ENCODE data around the gene MLF2. TPM values are rescaled to one million over a fixed set of nuclear protein-coding genes. Genes with fewer than 3 reads are reported as not detected.

Gene MLF2
- polyA plus RNA-seq, 1 donor from 2014 or later: 134 TPM

DNA sequence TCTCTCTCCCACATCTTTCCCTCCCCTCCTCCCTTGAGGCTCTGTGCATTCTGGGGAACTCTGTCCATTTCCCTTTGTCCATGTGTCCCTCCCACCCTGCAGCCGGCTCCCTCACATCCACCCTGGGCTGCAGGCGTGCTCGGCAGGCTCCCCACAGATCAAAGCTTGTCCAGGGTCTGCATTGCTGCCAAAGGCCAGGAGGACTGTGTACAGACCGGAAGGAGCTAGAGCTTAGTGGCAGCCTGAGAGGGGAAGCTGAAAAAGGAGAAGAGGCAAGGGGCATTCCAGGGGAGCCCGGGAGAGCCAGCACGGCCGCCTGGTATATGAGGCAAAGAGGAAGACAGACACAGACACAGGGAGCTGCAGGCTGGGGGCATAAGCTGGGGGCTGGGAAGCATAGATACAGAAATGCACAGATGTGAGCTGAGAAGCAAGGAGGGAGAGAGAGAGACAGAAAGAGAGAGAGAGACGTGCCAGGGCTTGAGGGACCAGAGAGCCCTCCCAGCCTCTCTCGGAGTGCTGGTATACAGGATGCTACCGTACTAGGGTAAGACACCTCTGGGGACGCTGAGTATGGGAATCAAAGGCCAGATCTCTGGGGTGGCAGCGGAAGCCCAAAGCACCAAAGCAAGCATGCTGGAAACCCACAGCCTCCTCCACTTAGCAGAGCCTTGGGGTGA lies 39.7 kb upstream of the MLF2 start:
- H3K9ac ChIP-seq (ENCODE audit: low read length): peak overlapping the region; percentile 44
- peak overlapping the region; percentile 72 for H2AFZ ChIP-seq (ENCODE audit: low read depth, low read length)
- H3K4me3 ChIP-seq (ENCODE audit: low read length): no peak overlapping the region
- H3K9me3 ChIP-seq (ENCODE audit: low read length): no peaks in the 10 kb centered on the region
- H4K20me1 ChIP-seq (ENCODE audit: insufficient read depth): no peaks in the 10 kb centered on the region
- H3K79me2 ChIP-seq (replicated peaks; ENCODE audit: insufficient read depth, low read length): no peaks in the 10 kb centered on the region
- no peak for TF ChIP-seq CTCF (IDR thresholded peaks at IDR 0.05; ENCODE audit: poor library complexity, severe bottlenecking)
- no peak for TF ChIP-seq RAD21 (conservative IDR thresholded peaks at IDR 0.05)
- TF ChIP-seq EZH2 (IDR thresholded peaks at IDR 0.05; ENCODE audit: borderline replicate concordance, insufficient read depth, low read length, poor library complexity, severe bottlenecking): no peak
- TF ChIP-seq EP300 (conservative IDR thresholded peaks at IDR 0.05; ENCODE audit: poor library complexity, severe bottlenecking): no peak
- no peak for TF ChIP-seq POLR2AphosphoS5 (IDR thresholded peaks at IDR 0.05)
- TF ChIP-seq, protein P1, sequence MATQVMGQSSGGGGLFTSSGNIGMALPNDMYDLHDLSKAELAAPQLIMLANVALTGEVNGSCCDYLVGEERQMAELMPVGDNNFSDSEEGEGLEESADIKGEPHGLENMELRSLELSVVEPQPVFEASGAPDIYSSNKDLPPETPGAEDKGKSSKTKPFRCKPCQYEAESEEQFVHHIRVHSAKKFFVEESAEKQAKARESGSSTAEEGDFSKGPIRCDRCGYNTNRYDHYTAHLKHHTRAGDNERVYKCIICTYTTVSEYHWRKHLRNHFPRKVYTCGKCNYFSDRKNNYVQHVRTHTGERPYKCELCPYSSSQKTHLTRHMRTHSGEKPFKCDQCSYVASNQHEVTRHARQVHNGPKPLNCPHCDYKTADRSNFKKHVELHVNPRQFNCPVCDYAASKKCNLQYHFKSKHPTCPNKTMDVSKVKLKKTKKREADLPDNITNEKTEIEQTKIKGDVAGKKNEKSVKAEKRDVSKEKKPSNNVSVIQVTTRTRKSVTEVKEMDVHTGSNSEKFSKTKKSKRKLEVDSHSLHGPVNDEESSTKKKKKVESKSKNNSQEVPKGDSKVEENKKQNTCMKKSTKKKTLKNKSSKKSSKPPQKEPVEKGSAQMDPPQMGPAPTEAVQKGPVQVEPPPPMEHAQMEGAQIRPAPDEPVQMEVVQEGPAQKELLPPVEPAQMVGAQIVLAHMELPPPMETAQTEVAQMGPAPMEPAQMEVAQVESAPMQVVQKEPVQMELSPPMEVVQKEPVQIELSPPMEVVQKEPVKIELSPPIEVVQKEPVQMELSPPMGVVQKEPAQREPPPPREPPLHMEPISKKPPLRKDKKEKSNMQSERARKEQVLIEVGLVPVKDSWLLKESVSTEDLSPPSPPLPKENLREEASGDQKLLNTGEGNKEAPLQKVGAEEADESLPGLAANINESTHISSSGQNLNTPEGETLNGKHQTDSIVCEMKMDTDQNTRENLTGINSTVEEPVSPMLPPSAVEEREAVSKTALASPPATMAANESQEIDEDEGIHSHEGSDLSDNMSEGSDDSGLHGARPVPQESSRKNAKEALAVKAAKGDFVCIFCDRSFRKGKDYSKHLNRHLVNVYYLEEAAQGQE (IDR thresholded peaks at IDR 0.05; ENCODE audit: borderline replicate concordance): no peak
- TF ChIP-seq SMC3 (conservative IDR thresholded peaks at IDR 0.05; ENCODE audit: poor library complexity): no peak
- TF ChIP-seq MXI1 (conservative IDR thresholded peaks at IDR 0.05; ENCODE audit: poor library complexity, severe bottlenecking): no peak
- no peak for TF ChIP-seq TAF1 (IDR thresholded peaks at IDR 0.05; ENCODE audit: low read depth)
- peak overlapping the region; percentile 29 for H3K27ac ChIP-seq (ENCODE audit: low read length)
- no peak overlapping the region for H3K4me2 ChIP-seq (ENCODE audit: low read length)
- no peaks in the 10 kb centered on the region for H3K27me3 ChIP-seq (ENCODE audit: insufficient read depth, low read depth, low read length)
- no peaks in the 10 kb centered on the region for H3K9me2 ChIP-seq (ENCODE audit: insufficient read depth, low read length)
- no peaks in the 10 kb centered on the region for H3F3A ChIP-seq (ENCODE audit: insufficient read depth, low read length, poor library complexity, severe bottlenecking)
- no peaks in the 10 kb centered on the region for H3K36me3 ChIP-seq (ENCODE audit: insufficient read depth, low read length)

DNA sequence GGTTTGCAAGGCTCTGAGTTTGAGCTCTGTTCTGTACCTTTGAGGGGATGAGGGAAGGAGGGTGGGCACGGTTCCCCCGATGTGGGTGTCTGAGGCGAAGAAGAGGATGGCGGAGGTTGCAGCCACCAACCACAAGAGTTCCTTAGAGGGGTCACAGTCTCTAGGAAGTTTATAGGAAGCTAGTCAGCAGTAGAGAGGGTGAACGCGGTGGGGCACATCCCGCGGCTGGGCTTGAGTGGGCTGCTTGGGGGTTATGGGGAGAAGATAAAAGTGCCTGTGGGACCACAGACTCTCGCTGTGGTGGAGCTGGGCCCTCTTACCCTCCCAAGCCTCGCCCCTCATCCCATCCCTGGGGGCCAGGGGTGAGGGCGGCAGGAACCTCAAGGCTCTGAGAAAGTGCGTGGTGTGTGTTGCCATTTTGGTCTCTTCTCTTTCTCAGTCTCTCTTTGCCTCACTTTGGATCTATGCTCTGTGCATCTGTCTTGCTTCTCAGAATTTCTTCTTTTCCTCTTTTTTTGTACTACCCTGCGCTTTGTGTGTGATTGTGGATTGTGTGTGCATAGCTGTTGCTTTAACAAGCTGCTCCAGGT lies 39.1 kb upstream of the MLF2 start:
- peak overlapping the region; percentile 44 for H3K9ac ChIP-seq (ENCODE audit: low read length)
- H3K79me2 ChIP-seq (replicated peaks; ENCODE audit: insufficient read depth, low read length): no peaks in the 10 kb centered on the region
- H3K4me3 ChIP-seq (ENCODE audit: low read length): no peak overlapping the region
- H3K9me2 ChIP-seq (ENCODE audit: insufficient read depth, low read length): no peaks in the 10 kb centered on the region
- H3K27ac ChIP-seq (ENCODE audit: low read length): peak overlapping the region; percentile 29
- H3K4me2 ChIP-seq (ENCODE audit: low read length): no peak overlapping the region
- H3F3A ChIP-seq (ENCODE audit: insufficient read depth, low read length, poor library complexity, severe bottlenecking): no peaks in the 10 kb centered on the region
- no peaks in the 10 kb centered on the region for H3K9me3 ChIP-seq (ENCODE audit: low read length)
- no peaks in the 10 kb centered on the region for H3K27me3 ChIP-seq (ENCODE audit: insufficient read depth, low read depth, low read length)
- no peaks in the 10 kb centered on the region for H4K20me1 ChIP-seq (ENCODE audit: insufficient read depth)
- peak overlapping the region; percentile 72 for H2AFZ ChIP-seq (ENCODE audit: low read depth, low read length)
- H3K36me3 ChIP-seq (ENCODE audit: insufficient read depth, low read length): no peaks in the 10 kb centered on the region
- no peak for TF ChIP-seq EZH2 (IDR thresholded peaks at IDR 0.05; ENCODE audit: borderline replicate concordance, insufficient read depth, low read length, poor library complexity, severe bottlenecking)
